ENCODE data around the gene SIPA1L3. TPM values are rescaled to one million over a fixed set of nuclear protein-coding genes. Genes with fewer than 3 reads are reported as not detected.
A peak's percentile ranks its signal among the peaks of the same experiment; 100 is the strongest.
"Not testable (repeated sequence)": the region's sequence is repeated elsewhere in the genome, so short reads cannot be mapped to it uniquely, and the experiment has no call there.

Gene SIPA1L3, protein sequence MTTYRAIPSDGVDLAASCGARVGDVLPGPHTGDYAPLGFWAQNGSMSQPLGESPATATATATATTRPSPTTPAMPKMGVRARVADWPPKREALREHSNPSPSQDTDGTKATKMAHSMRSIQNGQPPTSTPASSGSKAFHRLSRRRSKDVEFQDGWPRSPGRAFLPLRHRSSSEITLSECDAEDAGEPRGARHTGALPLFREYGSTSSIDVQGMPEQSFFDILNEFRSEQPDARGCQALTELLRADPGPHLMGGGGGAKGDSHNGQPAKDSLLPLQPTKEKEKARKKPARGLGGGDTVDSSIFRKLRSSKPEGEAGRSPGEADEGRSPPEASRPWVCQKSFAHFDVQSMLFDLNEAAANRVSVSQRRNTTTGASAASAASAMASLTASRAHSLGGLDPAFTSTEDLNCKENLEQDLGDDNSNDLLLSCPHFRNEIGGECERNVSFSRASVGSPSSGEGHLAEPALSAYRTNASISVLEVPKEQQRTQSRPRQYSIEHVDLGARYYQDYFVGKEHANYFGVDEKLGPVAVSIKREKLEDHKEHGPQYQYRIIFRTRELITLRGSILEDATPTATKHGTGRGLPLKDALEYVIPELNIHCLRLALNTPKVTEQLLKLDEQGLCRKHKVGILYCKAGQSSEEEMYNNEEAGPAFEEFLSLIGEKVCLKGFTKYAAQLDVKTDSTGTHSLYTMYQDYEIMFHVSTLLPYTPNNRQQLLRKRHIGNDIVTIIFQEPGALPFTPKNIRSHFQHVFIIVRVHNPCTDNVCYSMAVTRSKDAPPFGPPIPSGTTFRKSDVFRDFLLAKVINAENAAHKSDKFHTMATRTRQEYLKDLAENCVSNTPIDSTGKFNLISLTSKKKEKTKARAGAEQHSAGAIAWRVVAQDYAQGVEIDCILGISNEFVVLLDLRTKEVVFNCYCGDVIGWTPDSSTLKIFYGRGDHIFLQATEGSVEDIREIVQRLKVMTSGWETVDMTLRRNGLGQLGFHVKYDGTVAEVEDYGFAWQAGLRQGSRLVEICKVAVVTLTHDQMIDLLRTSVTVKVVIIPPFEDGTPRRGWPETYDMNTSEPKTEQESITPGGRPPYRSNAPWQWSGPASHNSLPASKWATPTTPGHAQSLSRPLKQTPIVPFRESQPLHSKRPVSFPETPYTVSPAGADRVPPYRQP (N-terminal part only)
- total RNA-seq (10 to 100 TPM in 4 of 9 donors, 1 to 10 TPM in 5; 6.3 to 22.9 (median 9.4) TPM), polyA plus RNA-seq (1 to 10 TPM; 4.7 to 8.5 TPM)
- long read RNA-seq, donor 1, partial matches to known transcripts, result 0 of 2 reads
- long read RNA-seq, donor 1, other reads (novel, unspliced or antisense), result 2 of 2 reads
- long read RNA-seq, donor 2, partial matches to known transcripts, result 1 of 3 reads
- long read RNA-seq, donor 2, other reads (novel, unspliced or antisense), result 2 of 3 reads
- long read RNA-seq, donor 3, partial matches to known transcripts, result 0 of 6 reads
- long read RNA-seq, donor 3, other reads (novel, unspliced or antisense), result 6 of 6 reads

DNA sequence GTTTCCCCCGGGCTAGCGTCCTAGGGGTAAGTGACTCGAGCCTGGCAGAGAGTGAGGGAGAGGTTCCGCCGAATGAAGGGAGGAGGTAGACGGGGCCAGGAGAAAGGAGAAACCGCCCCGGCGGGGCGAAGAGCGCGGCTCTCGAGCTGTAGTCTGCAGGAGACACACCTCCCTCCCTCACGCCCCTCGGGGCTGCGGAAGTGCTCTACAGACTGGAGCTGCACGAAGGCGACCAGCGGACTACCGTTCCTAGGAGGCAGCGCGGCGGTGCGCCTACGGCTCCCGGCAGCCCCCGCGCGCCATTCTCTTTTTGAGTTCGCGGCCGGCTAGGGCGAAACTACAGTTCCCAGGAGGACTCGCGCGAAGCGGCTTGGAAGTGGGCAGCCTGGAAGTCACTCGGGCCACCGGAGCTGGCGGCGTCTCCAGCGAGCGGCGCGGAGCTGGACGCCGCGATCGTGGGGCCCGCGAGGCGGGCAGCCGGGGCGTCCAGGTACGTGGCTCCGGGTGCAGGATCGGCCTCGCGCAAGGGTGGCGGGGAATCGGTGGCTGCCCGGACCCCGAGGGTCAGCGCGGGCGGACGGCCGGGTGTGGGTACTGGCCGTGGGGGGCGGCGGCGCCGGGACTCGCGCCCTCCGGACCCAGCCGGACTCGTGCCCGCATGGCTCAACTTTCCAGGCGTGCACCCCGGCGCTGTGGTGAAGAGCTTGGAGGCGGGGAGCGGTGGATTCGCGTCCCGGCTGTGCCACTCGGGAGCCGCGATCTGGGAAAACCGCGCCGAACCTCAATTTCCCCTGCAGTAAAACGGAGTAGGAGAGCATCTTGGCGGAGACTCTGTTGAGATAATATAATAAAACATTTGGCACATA lies at the start of gene SIPA1L3:
Gene SIPA1L3 (plus strand): TSS at position 340 of the 866 bp plus-strand sequence. CDS start 174,358 bp downstream, outside the sequence.
- Histone ChIP-seq H3K9me3 (no peaks in the 10 kb centered on the region), H3K27me3 (no peaks in the 10 kb centered on the region), H3K27ac (peak within 1 kb of the TSS in 11 of 12 donors; percentile 47 to 81 (median 76)), H3K4me3 (peak within 1 kb of the TSS; percentile 76 to 98 (median 88)), H3K36me3 (no peaks in the 10 kb centered on the region), H3K4me1 (peaks cover 0 to 19% (median 12%) of the 10 kb centered on the region in 12 donors)
- TF ChIP-seq, protein P1, sequence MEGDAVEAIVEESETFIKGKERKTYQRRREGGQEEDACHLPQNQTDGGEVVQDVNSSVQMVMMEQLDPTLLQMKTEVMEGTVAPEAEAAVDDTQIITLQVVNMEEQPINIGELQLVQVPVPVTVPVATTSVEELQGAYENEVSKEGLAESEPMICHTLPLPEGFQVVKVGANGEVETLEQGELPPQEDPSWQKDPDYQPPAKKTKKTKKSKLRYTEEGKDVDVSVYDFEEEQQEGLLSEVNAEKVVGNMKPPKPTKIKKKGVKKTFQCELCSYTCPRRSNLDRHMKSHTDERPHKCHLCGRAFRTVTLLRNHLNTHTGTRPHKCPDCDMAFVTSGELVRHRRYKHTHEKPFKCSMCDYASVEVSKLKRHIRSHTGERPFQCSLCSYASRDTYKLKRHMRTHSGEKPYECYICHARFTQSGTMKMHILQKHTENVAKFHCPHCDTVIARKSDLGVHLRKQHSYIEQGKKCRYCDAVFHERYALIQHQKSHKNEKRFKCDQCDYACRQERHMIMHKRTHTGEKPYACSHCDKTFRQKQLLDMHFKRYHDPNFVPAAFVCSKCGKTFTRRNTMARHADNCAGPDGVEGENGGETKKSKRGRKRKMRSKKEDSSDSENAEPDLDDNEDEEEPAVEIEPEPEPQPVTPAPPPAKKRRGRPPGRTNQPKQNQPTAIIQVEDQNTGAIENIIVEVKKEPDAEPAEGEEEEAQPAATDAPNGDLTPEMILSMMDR (IDR thresholded peaks at IDR 0.05), result peak in 2 of 12 donors; percentile 18 to 25
- peak in 1 of 2 donors; percentile 86 for TF ChIP-seq POLR2A (IDR thresholded peaks at IDR 0.05)
- WGBS, 4 donors, result 0 to 1% (median 0%) methylated on average over 18 to 95 of the region's 95 CpGs
- DNase-seq (peak; percentile 94 to 97 (median 95)), ATAC-seq (peak; percentile 97 to 99 (median 99))
- intact Hi-C loops (cut with DNase I), result loop anchor here (2.0 to 10.0 kb wide), 11 partner anchors 95 to 430 kb away; partner anchors contain the start of genes CATSPERG (in 6 of the 10) and DPF1 (in 1 of the 10)

DNA sequence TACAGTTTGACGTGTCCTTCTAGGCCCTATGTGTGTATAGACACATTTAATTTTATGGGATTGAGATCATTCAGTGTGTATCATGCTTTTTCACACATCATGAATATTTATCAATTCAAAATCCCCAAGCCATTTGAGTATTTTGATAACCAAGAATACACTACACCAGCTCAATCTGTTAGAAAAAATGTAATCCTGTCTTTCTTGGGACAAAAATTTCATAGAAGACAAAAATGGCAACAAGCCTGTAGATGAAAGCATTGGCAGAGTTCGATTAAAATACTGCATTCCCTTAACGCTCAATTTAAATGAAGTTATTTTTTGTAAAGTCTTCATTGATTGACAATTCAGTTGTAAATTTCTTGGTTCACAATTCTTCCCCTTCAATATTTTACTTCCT lies 42.5 kb upstream of the SIPA1L3 start:
- ATAC-seq (no peak), DNase-seq (no peak)
- intact Hi-C loops (cut with DNase I), result no loop called here
- H3K36me3 ChIP-seq, result no peaks in the 10 kb centered on the region
- H3K9me3 ChIP-seq, result peaks cover 0 to under 1% (median 0%) of the 10 kb centered on the region in 12 donors
- peaks cover 0 to 3% (median 0%) of the 10 kb centered on the region in 9 donors for H3K27me3 ChIP-seq
- no peaks in the 10 kb centered on the region for H3K4me1 ChIP-seq
- WGBS, 4 donors, result 87 to 91% (median 89%) methylated on average over 3 of the region's 3 CpGs
- H3K4me3 ChIP-seq, result no peak overlapping the region
- TF ChIP-seq, protein P1 (IDR thresholded peaks at IDR 0.05), result no peak
- no peak for TF ChIP-seq POLR2A (IDR thresholded peaks at IDR 0.05)
- H3K27ac ChIP-seq, result no peak overlapping the region

DNA sequence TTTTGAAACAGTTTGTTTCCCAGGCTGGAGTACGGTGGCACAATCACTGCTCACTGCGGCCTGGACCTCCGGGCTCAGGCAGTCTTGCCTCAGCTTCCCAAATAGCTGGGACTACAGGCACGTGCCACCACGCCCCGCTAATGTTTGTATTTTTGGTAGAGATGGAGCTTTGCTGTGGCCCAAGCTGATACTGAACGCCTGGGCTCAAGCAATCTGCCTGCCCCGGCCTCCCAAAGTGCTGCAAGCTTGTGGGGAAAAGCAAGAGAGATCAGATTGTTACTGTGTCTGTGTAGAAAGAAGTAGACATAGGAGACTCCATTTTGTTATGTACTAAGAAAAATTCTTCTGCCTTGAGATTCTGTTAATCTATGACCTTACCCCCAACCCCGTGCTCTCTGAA lies 41.1 kb upstream of the SIPA1L3 start:
- H3K27ac ChIP-seq; H3K4me3 ChIP-seq; H3K9me3 ChIP-seq; H3K36me3 ChIP-seq; intact Hi-C loops (cut with DNase I); ATAC-seq; H3K4me1 ChIP-seq; DNase-seq; H3K27me3 ChIP-seq: not testable (repeated sequence)
- 85 to 89% (median 86%) methylated on average over 7 to 8 of the region's 9 CpGs for WGBS, 4 donors

Data from heart left ventricle (tissue), 16 donors.